ENCODE data around the gene SYNPR.

SYNPR gene

GRCh38 chr3:63370094-63370493 is 92.0 kb downstream of the SYNPR start:
- no peak for DNase-seq
- no peak for TF ChIP-seq GATA1 (IDR thresholded peaks at IDR 0.05; ENCODE audit: low read depth, low read length)
- TF ChIP-seq POLR2A (IDR thresholded peaks at IDR 0.05; ENCODE audit: low read length), result no peak

GRCh38 chr3:63383040-63383439 is 104.9 kb downstream of the SYNPR start:
- TF ChIP-seq GATA1 (IDR thresholded peaks at IDR 0.05; ENCODE audit: low read depth, low read length), result no peak
- no peak for TF ChIP-seq POLR2A (IDR thresholded peaks at IDR 0.05; ENCODE audit: low read length)
- no peak for DNase-seq

DNA sequence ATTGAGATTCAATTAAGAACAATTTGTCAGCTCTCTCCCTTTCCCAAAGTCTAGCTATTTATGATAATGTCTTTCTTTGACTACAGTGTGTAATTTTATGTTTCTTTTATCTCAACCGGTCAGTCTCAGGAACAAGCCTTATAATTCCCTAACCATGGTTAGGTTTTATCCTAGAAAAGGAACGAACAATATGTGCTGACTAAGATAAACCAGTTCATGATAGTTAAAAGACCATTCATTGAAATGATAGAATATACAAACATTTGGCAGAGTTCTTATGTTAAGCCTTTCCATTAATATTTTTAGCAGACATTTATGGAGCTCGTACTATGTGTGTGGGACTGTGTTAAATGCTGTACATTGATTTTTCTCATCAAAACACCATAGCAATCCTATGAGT is 106.3 kb downstream of the SYNPR start:
- no peak for DNase-seq
- TF ChIP-seq POLR2A (IDR thresholded peaks at IDR 0.05; ENCODE audit: low read length) (no peak), GATA1 (IDR thresholded peaks at IDR 0.05; ENCODE audit: low read depth, low read length) (no peak)

DNA sequence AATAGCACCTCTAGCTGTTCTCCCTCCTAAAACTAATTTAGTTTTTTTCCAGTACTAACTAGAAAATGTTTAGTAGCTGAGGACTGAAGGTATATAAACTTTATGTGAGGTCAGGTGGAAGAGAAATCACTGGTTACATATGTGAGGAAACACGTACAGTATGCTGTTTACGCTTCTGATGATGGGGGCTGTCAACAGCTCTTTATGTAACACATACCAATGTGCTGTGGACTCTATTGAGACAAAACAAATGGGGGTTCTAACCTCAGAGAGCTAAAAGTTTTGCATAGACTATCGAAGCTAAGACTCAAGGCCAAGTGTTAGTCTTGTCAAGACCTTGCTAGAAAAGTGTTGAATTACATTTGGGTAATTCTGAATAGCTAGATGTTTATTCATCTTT is 107.5 kb downstream of the SYNPR start:
- DNase-seq, result no peak
- no peak for TF ChIP-seq GATA1 (IDR thresholded peaks at IDR 0.05; ENCODE audit: low read depth, low read length)
- no peak for TF ChIP-seq POLR2A (IDR thresholded peaks at IDR 0.05; ENCODE audit: low read length)

DNA sequence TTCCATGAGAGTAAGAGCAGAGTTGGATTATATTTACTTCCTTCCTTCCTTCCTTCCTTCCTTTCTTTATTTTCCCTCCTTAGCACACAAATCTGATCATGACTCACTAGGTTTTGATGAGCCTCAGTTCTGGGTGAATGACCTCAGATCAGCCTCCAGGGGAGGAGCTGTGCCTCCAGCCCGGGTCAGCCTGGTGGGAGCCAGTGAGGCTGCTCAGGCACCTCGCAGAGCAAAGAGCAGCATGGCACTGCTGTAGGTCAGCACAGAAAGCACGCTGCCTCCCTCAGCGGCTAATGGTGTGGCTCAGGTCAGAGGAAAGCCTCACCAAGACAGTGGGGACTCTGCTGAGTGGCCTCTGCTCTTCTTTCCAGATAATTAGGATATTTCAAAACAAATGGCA is 108.5 kb downstream of the SYNPR start:
- no peak for DNase-seq
- TF ChIP-seq GATA1 (IDR thresholded peaks at IDR 0.05; ENCODE audit: low read depth, low read length), result no peak
- TF ChIP-seq POLR2A (IDR thresholded peaks at IDR 0.05; ENCODE audit: low read length), result no peak

GRCh38 chr3:63387568-63387967 is 109.5 kb downstream of the SYNPR start:
- no peak for DNase-seq
- TF ChIP-seq GATA1 (IDR thresholded peaks at IDR 0.05; ENCODE audit: low read depth, low read length) (no peak), POLR2A (IDR thresholded peaks at IDR 0.05; ENCODE audit: low read length) (no peak)

- DNase-seq, result no peak
- TF ChIP-seq GATA1 (IDR thresholded peaks at IDR 0.05; ENCODE audit: low read depth, low read length) (no peak), POLR2A (IDR thresholded peaks at IDR 0.05; ENCODE audit: low read length) (no peak)
These were observed 112.7 kb downstream of the SYNPR start for GRCh38 chr3:63390710-63391230.

DNA sequence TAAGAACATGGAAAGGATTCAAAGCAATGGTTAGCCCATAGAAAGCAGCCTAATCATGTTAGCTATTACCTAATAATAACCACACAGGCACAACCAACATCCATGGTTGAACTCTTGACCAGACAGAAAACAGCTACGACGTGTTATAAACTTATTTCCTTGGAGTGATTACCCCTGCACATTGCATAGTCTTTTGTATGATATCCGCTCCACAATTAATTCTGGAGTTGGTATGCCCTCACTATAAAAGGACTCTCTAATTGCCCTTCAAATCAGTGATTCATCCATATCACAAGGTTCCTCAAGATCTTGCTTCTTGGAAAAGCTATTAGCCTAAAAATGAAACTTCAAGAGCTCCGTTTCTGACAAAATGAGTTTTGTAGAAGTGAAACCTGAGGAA is 117.9 kb downstream of the SYNPR start:
- TF ChIP-seq POLR2A (IDR thresholded peaks at IDR 0.05; ENCODE audit: low read length), result no peak
- TF ChIP-seq GATA1 (IDR thresholded peaks at IDR 0.05; ENCODE audit: low read depth, low read length), result no peak
- no peak for DNase-seq

DNA sequence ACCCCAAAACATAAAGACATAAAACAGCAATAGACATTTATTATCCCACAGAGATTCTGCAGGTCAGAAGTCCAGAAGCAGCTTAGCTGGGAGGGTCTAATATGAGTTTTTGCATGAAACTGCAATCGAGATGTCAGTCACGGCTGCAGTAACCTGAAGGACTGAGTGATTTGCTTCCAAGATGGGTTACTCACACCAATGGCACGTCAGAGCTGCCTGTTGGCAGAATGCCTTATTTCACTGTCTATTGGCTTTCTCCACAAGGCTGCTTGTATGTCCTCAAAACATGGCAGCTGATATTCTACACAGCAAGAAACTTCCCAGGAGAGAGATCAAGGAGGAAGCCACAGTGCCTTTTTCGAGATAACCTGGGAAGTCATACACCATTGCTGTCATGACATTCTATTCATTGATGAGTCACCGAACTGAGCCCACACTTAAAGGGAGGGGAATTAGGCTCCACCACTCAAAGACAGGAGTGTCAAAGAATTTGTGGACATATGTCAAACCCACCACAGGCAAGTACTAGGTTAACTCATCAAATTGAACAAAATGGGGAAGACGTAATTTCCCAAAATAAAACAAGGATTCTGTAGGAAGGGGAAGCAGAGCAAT is 122.2 kb downstream of the SYNPR start:
- no peak for DNase-seq

DNA sequence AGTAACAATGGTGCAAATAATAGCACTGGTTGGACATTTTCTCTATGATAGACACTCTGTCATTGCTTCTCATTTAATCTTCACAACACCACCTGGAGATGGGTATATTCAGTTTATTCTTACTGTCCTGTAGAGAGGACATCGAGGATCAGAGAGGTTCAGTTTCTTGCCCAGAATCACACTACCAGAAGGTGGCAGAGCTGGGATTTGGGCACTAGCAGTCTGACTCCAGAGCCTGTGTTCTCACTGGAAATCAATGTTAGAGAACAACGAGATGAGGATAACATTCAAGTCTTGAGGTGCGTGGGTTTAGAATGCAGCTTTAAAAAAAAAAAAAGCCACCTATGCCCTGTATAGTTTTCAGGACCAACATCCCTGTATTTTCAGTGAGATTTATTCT is 127.8 kb downstream of the SYNPR start:
- no peak for DNase-seq
- no peak for TF ChIP-seq POLR2A (IDR thresholded peaks at IDR 0.05; ENCODE audit: low read length)

More for the DNA sequence above, 122.2 kb downstream of the SYNPR start:
- TF ChIP-seq POLR2A (IDR thresholded peaks at IDR 0.05; ENCODE audit: low read length) (no peak), GATA1 (IDR thresholded peaks at IDR 0.05; ENCODE audit: low read depth, low read length) (no peak)

- TF ChIP-seq GATA1 (IDR thresholded peaks at IDR 0.05; ENCODE audit: low read depth, low read length) (no peak), POLR2A (IDR thresholded peaks at IDR 0.05; ENCODE audit: low read length) (no peak)
- no peak for DNase-seq
These were observed 135.4 kb downstream of the SYNPR start for GRCh38 chr3:63413523-63413922.

DNA sequence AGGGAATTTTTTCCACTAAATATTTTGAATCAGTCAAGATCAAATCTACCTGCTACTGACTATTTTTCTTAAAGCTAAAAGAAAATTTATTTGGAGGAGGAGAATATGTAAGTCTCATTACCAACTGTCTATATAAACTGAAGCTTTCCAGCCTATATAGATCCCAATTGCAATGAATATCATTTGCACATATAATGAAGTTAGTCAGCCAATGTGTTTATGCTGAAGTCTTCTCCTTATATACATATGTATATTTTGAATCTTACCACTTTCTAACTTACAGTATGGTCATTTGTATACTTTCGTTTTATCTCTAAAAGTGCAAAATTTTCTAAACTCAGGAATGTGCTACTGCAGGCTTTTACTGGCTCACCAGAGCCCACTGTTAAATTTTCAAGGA is 136.5 kb downstream of the SYNPR start:
- DNase-seq, result no peak
- no peak for TF ChIP-seq GATA1 (IDR thresholded peaks at IDR 0.05; ENCODE audit: low read depth, low read length)
- TF ChIP-seq POLR2A (IDR thresholded peaks at IDR 0.05; ENCODE audit: low read length), result no peak

- TF ChIP-seq GATA1 (IDR thresholded peaks at IDR 0.05; ENCODE audit: low read depth, low read length) (no peak), POLR2A (IDR thresholded peaks at IDR 0.05; ENCODE audit: low read length) (no peak)
- no peak for DNase-seq
These were observed 151.8 kb downstream of the SYNPR start for GRCh38 chr3:63429905-63430304.

DNA sequence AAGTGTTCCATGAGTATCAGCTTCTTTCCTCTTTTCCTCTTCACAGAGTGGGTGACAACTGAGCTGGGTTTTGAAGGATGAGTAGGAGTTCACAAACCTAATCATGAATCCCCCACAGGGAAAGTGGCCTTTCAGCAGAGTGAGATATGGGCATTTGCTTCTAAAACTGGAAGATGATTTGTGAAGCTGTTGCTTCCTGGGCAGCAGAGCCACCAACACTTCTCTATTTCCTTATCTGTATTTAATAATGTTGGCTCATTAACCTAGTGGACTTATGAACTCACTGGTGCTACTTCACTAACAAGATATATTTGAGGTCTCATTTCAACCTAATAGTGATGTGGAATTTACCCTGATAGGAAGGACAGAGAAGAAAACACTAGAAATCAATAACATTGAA is 152.8 kb downstream of the SYNPR start:
- no peak for DNase-seq
- no peak for TF ChIP-seq POLR2A (IDR thresholded peaks at IDR 0.05; ENCODE audit: low read length)
- no peak for TF ChIP-seq GATA1 (IDR thresholded peaks at IDR 0.05; ENCODE audit: low read depth, low read length)

GRCh38 chr3:63437858-63438257 is 159.8 kb downstream of the SYNPR start:
- DNase-seq, result no peak
- no peak for TF ChIP-seq POLR2A (IDR thresholded peaks at IDR 0.05; ENCODE audit: low read length)
- no peak for TF ChIP-seq GATA1 (IDR thresholded peaks at IDR 0.05; ENCODE audit: low read depth, low read length)

Measured in erythroblast (primary cell).